ENCODE results near the gene RGS19.

RGS19 gene

DNA sequence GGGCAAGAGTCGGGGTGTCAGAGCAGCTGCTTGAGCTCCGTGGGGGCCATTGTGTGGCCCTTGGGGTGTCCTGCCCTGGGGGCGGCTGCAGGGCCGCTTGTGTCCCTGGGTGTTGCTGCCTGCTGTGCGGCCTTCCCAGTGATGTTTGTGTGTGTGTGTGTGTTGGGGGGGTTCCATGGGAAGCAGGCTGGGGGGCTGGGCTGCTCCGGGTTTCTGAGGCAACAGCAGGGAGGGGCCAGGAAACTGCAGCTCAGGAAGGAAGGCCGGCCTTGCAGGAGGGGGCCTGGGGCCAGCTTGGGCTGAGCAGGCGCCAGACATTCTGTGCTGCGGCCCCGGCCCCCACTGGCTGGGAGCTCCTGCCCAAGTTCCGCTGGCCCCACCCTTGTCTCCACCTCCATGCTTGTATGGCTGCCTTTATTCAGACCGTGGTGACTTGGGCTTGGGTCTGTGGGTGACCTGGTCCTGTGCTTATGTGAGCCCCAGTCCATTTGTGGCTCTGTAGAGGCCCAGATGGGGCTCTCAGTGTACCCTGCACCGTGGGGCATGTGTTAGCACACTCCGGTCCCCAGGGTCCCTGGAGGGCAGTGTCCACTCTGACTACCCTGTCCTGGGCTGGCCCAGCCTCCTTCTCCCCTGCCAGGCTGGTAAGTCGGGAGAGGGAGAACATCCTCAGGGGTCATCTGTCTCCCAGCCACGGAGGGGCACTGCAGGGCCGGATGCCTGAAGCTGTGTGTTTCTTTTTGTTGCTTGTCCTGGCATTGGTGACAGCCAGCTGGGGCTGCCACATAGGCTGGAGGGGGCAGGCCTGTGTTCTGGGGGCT lies 25.3 kb downstream of the RGS19 start:
- DNase-seq (ENCODE audit: low read depth): no peak
- H3K4me3 ChIP-seq (ENCODE audit: low read depth, low read length): no peak overlapping the region

DNA sequence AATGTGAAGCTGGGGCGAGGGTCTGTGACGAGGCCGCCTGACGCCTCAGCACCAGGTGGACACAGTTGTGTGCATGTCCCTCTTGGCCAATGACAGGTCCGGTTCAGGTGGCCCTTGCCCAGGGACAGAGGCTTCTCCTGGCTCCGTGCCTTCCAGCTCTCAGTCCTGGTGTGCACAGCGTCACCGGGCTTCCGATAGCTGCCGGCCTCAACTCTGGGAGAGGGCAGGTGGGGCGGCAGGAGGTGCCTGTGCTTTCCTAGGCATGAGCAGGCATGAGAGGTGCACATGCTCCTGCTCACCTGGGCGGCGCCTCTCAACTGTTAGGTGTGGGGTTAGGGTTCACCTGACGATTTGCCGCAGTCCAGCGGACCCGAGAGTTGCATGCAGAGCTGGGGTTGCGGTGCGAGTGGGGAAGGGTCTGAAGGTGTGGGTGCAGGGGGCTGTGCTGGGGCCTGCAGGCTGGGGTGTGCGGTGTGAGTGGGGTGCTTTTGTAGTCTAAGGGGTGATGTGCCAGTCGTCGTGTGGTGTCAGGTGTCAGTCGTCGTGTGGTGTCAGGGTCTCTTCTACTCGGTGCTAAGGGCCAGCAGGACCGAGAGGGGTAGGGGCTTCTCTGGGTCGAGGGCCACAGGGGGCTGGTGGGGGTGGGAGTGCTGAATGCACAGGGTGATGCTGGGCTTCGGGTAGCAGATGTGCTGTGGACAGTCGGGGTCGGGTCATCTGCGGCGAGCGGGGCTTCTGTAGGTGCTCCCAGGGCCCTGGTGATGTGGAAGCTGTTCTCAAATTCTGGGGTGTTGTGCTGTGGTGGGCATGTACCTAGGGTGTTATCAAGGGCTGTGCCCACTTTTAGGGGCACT lies 26.1 kb downstream of the RGS19 start:
- no peak for DNase-seq (ENCODE audit: low read depth)
- H3K4me3 ChIP-seq (ENCODE audit: low read depth, low read length): no peak overlapping the region

DNA sequence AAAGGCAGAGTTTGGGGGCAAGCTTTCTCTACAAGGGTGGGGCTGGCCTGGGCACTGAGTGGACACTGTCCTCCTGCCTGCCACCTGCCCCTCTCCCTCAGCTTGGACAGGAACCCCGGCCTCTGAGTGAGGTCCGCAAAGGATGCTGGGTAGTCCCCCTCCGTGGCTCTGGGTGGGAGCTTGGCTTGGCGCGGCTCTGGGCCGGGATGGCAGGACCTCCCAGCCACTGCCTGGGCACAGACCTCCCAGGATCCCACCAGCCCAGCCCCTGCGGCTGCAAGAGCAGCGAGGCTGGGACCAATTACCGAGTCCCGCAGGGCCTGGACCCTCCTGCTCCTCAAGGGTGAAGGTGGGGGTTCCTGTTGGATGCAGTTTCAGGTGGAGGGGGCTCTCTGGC lies 27.0 kb downstream of the RGS19 start:
- H3K4me3 ChIP-seq (ENCODE audit: low read depth, low read length): no peak overlapping the region
- no peak for DNase-seq (ENCODE audit: low read depth)

DNA sequence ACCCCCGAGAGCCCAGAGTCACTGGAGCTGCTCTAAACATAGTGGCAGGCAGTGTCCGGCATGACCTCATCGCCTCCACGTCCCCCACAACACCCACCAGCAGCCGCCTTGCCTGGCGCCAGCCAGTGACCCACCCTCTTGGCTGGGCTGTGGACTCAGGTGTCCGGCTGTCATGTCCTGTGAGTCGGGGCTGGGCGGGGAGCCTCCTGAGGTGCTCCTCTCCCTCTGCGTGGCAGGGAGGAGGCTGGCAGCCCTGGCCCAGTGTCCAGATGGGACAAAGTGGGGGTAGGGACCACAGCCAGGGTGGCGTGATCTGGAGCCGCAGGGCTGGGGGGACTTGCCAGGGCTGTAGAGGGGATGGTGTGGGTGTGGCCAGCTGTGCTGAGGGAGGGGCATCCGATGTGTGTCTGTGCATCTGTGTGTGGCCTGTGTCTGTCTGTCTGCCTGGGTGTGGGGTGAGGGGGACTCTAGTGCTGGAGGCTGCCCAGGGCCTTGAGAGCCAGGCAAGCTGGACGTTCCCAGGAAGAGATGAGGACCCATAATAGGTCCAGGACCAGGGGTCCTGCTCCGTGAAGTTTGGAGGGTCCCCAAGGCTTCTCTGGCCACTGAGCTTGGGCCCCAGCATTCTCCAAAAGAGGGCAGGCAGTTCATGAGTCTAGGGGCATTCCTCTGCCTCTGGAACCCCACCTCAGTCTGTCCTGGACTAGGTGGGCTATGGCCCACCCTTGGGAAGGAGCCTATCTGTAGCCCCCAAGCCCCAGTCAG lies 27.6 kb downstream of the RGS19 start:
- no peak for DNase-seq (ENCODE audit: low read depth)
- no peak overlapping the region for H3K4me3 ChIP-seq (ENCODE audit: low read depth, low read length)

DNA sequence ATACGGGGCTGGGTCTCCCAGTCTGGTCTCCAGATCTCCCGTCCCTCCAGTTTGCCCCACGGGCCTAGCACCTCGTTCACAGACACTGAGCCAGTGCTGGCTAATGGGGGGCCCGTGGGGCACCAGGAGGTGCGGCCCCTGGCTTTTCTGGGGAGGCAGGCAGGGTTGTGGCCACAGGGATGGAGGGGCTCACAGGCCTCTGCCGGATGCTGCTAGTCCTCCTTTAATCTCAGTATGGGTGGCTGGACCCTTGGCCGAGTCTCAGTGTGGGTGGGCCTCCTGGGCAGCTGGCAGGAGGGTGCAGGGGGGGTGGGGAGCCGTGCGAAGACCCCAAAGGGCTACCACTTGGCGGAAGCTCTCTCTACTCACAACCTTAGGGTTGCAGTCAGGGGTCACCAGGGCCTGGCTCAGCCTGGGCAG lies 28.3 kb downstream of the RGS19 start:
- no peak overlapping the region for H3K4me3 ChIP-seq (ENCODE audit: low read depth, low read length)
- DNase-seq (ENCODE audit: low read depth): no peak

DNA sequence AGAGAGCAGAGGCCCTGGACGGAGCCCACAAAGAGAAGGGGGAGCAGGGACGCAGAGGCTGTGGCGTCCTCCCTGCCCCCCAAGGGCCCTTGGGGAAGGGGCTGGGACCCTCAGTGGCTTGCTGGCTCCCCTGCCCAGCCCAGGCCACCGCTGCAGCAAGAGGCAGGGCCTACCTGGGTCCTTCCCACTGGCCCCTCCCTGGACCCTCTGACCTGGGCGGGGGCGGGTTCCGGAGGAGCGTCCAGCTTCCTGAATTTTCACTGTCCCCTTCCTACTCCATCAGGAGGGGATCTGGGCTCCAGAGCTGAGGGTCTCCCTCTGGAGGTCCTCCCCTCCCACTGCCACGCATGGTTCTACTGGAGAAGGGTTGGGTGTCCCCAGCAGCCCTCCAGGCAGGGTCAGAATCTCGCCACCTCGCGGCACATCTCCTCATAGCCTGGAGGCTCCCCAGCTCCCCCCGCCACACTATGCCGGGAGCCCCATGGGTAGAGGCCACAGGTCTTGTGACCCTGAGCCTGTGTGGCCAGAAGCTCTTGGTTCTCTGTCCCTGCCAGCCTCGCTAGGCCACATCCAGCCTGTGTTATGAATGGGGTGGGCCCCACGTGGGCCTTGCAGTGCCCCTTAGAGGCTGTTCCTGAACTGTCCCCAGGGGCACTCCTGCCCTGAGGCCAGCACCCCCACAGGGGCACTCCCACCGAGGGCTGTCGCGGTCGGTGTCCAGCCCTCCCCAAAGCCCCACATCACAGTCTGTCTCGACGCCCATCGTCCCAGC lies 28.9 kb downstream of the RGS19 start:
- no peak overlapping the region for H3K4me3 ChIP-seq (ENCODE audit: low read depth, low read length)

DNA sequence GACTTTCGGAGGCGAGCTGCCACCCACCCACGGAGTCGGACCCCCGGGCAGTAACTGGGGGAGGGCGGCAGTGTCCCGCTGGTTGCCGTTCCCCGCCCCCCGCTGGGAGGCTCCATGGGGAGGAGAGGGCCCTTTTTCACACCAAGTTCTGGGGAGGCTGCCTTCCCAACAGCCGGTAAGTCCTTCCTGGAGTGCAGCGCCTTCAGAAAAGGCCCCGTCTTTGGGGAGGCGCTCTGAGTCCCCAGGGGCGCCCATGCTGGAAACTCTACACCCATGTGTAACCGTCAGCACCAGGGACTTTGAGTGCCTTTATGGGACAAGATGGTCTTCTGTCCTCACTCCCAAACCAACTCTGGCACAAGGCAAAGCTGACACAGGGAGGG lies 29.4 kb downstream of the RGS19 start:
- peak overlapping the region; percentile 15 for H3K4me3 ChIP-seq (ENCODE audit: low read depth, low read length)
- no peak for DNase-seq (ENCODE audit: low read depth)

More for the DNA sequence above, 28.9 kb downstream of the RGS19 start:
- DNase-seq (ENCODE audit: low read depth): no peak

DNA sequence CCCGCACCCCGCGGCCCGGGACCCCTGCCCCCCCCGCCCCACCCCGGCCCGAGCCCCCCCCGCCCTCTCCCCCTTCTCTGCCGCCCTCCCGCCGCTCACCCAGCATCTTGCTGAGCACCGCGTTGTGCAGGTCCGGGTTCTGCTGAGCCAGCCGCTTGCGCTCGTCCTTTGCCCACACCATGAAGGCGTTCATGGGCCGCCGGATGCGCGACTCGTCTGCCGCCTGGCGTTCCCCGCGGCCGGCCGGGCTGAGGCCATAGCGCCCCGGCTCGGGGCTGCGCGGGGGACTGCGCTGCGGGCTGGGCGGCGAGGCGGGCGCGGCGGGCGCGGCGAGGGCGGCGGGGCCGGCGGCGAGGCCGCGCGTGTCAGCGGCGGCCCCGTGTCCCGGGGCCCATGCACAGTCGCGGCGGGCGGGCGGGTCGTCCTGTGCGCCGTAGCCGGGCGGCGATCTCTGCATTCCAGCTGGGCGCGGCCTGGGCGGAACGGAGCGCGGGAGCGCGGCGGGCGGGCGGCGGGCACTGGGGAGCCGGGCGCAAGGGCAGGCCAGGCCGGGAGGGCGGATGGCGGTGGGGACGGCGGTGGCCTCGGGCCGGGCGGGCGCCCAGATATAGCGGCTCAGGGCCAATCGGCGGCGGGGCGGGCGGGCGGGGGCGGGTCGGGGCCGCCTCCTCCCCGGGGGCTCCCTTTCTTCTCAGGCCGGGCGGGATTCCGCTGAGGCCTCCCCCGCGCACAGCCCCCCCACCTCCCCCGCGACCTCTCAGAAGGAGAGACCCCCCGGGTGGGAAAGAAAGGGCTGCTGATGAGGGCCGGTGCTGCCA lies 30.0 kb downstream of the RGS19 start, which contains the start of gene SOX18:
TSS of gene SOX18 (minus strand) at position 580 of the 818 bp plus-strand sequence. CDS start at position 457, 123 bp downstream.
- peak within 1 kb of the TSS; percentile 15 for H3K4me3 ChIP-seq (ENCODE audit: low read depth, low read length)
- DNase-seq (ENCODE audit: low read depth): no peak

DNA sequence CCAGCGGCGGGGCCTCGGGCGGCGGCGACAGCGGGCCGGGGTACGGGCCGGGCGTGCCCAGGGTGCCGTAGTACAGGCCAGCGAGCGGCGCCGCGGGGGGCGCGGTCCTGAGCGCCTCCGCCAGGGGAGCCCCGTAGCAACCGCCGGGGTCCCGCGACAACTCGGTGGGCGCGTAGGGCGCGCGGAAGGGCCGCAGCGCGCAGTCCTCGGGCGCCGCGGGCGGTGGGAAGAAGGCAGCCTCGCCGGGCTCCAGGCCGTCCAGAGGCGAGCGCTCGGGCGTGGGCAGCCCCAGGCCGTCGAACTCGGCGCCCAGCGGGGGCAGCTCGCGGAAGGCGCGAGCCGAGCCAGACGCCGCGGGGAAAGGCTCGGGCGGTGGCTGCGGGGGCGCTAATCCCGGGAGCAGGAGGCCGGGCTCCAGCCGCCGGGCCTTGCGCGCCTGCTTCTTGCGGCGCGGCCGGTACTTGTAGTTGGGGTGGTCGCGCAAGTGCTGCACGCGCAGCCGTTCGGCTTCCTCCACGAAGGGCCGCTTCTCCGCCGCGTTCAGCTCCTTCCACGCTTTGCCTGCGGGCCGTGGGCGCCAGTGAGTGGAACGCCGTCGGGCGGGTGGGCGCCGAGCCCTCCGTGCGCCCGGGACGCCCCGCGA lies 30.8 kb downstream of the RGS19 start:
- H3K4me3 ChIP-seq (ENCODE audit: low read depth, low read length): no peak overlapping the region
- DNase-seq (ENCODE audit: low read depth): no peak

DNA sequence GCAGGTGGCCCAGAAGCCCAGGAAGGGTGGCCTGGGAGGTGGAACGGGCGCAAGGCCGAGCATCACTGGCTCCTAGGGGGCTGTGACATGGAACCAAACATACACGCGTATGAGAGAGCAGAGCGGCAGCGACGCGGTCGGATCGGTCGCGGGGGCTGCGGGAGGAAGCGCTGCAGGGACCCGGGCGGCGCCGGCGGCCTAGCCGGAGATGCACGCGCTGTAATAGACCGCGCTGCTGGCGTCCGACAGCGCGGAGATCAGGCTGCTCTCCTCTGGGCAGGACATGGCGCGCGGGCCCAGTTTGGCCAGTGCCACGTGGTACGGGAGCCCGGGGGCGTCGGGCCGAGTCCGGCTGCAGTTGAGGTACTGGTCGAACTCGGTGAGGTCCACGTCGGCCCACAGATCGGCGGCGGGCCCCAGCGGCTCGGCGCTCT lies 31.3 kb downstream of the RGS19 start:
- no peak overlapping the region for H3K4me3 ChIP-seq (ENCODE audit: low read depth, low read length)
- no peak for DNase-seq (ENCODE audit: low read depth)

DNA sequence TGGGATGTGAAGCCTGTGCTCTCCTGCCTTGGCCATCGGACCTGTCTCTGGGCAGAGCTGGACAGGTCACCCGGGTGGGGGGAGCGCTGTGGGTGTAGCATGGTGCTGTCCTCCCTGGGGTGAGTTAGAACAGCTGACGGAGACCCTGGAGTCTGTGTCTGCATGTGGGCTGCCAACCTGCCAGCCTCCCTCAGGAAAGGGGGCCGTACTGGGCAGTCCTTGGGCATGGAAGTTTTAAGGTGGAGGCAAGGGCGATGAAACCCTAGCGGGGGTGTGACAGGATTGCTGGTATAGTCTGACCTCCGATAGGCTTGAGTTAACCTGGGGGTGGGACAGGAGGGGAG lies 32.3 kb downstream of the RGS19 start:
- no peak overlapping the region for H3K4me3 ChIP-seq (ENCODE audit: low read depth, low read length)
- DNase-seq (ENCODE audit: low read depth): no peak

DNA sequence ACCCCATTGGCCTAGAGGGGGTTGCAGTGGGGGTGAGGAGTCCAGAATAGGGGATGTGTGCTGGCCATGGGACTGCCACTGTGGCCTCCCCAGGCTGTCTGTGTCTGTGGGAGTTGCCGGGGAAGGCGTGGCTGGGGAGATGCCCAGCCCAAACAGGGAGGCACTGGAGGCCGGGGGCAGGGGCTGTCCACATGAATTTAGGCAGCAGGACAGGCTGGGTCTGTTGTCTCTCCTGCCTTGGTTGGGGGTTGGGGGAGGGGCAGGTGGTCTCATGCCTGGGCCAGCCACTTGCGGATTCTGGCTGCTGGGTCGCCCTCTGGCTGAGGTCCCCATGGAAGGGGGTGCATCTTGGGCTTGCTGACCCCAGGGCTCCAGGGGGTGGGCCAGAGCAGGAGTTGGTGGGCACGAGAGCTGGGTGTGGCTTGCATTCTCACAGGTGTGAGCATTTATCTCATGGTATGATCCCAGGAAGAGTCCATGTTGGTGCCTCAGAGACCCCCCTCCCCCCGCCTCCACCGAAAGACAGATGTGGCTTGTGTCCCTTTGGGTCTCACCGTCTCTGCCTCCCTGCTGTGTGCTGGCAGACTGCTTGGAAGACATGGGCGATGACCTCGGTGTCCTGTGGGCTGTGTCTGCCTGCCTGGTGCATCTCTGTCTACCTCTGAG lies 33.8 kb downstream of the RGS19 start:
- no peak overlapping the region for H3K4me3 ChIP-seq (ENCODE audit: low read depth, low read length)
- no peak for DNase-seq (ENCODE audit: low read depth)

DNA sequence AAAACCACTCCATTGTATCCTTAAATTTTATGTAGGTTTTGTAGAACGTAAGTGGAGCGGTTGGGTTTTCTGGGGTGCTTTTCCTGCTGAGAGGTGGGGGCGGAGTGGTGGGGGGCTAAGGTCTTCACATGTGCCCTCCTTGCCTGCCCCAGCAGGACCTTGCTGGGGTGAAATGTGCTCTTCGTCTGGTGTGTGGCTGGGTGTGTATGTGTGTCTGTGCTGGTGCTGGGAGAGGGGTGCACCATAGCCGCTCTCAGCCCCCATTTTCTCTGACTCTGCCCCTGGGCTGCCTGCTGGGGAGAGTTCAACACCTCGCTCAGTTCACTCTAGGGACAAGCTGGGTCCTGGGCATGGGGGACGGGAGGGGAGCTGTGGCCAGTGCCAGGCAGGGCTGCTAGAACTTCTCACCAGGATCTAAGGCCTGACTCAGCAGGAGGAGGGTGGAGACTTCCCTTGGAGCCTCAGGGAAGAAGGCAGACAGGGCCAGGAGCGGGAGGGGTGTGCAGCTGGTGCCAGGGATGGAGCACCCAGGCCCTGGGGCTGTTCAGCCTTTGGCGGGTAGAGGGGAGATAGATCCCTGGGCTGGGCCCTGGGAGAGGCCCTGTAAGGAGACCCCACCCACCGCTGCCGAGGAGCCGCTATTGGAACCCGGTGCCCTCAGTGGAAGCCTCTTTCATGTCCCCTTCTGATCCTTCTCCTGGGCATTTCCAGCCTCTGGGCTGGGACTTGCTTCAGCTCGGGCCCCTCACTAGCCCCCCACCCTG lies 34.7 kb downstream of the RGS19 start:
- no peak for DNase-seq (ENCODE audit: low read depth)
- no peak overlapping the region for H3K4me3 ChIP-seq (ENCODE audit: low read depth, low read length)

DNA sequence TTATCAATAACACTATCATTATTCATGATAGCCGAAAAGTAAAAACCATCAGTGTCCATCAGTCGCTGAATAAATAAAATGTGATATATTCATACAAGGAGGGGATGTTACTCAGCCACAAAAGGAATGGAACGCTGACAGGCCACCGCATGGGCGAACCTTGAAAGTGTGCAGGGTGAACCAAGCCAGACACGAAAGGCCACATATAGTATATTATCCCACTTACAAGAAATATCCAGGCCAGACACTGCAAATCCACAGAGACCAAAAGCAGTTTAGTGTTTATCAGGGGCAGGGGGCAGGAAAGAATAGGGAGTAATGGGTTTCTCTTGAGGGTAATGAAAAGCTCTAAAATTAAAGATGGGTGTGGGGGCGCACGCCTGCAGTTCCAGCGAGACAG lies 35.5 kb downstream of the RGS19 start:
- DNase-seq (ENCODE audit: low read depth): no peak
- H3K4me3 ChIP-seq (ENCODE audit: low read depth, low read length): no peak overlapping the region

DNA sequence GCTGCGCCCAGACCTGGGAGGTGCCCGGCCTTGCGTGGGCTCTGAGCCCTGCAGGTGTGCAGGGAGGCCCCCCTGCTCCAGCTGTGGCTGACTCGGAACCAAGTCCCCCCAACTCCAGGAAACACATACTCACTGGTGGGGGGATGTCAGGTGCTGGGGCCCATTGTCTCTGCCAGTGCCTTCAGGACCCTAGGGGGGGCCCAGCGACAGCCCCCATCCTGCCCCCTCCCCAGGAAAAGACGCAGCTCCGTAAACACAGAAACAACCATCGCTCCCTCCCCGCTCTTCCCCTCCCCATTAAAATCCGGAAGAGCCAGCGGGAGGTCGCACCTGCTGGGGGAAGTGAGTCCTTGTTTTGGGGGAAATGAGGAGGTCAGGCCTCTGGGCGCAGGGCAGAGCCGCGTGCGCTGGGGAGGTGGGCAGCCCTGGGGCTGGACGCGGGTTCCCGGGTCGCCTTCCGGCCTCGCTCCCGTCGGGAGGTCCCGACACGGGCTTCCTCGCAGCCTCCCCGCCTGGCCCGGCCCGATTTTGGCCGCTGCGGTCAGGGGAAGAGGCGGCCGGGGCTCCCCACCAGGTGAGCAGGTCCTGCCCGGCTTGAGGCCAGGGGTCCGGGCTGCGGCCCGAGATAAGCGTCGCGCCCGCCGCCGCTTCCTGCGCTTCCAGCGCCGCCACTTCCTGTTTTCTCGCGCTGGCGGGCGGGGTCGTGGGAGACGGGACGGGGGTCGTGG lies 37.1 kb downstream of the RGS19 start:
- peak overlapping the region; percentile 38 for H3K4me3 ChIP-seq (ENCODE audit: low read depth, low read length)
- no peak for DNase-seq (ENCODE audit: low read depth)

DNA sequence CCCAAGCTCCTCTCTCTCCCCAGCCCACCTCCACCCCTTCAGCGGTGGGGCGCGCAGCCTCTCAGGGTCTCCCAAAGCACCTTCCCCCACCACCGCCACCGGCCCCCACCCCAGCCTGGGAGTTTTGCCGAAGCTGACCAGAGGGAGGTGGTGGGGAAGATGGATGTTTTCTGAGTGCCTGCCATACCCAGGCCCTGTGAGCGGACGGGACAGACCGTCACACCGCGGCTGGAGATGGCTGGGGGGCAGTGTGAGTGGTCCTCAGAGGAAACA lies 37.6 kb downstream of the RGS19 start:
- H3K4me3 ChIP-seq (ENCODE audit: low read depth, low read length): no peak overlapping the region
- DNase-seq (ENCODE audit: low read depth): no peak

Data from skeletal muscle cell (primary cell).